IPS-18c (cell line): Measurements from ENCODE around the gene PCDHGA5.
"Not testable (repeated sequence)": the region's sequence is repeated elsewhere in the genome, so short reads cannot be mapped to it uniquely, and the experiment has no call there.

Experiments used
- H3K4me3 ChIP-seq: 2 replicates; pipeline ENCODE4 v1.7.0; 2013; ENCODE audit warnings: low read depth, mild to moderate bottlenecking, low read length, moderate library complexity; ENCODE audit not compliant: insufficient read depth
- H3K9me3 ChIP-seq: one replicate; pipeline ENCODE4 v1.6.1; 2013; ENCODE audit warnings: mild to moderate bottlenecking, low read length, moderate library complexity; ENCODE audit not compliant: control insufficient read depth, insufficient read depth

PCDHGA5 gene

DNA sequence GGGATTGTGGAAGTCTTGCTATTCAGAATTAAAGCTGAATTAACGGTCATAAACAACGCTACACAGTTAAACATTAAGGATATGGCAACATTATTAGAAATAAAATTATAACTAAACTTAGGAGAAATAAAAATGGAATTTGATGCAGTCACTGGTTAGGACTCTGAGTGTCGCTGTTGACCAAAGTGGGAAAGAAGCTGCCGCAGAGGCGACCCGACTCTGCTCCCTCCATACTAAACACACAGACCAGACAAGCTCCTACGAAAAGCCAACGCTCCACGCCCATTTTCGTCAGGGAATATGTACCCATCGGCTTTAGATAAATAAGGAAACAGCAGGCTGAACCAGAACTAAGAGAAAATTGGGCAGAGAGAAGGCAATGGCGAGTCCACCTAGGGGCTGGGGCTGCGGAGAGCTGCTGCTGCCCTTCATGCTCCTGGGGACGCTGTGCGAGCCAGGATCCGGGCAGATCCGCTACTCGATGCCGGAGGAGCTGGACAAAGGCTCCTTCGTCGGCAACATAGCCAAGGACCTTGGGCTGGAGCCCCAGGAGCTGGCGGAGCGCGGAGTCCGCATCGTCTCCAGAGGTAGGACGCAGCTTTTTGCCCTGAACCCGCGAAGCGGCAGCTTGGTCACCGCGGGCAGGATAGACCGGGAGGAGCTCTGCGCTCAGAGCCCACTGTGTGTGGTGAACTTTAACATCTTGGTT lies at the start of gene PCDHGA5:
Gene PCDHGA5 (plus strand): TSS at position 211 of the 709 bp plus-strand sequence. CDS start 169 bp downstream, at position 380.
- Histone ChIP-seq H3K9me3 (peaks cover 23% of the 10 kb centered on the region), H3K4me3 (0 out of 2 replicates have a peak within 1 kb of the TSS, but pooled peaks have one; percentile 9)

DNA sequence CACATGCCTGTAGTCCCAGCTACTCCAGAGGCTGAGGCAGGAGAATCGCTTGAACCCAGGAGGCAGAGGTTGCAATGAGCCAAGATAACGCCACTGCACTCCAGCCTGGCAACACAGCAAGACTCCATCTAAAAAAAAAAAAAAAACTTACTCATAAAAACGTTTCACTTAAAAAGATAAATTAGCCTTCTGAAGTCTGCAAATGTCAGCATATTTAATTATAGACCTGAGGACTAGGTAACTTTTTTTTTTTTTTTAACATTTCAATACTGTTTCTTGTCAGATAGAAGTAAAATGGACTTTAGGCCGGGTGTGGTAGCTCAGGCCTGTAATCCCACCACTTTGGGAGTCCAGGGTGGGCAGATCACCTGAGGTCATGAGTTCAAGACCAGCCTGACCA lies 47.0 kb upstream of the PCDHGA5 start:
- peaks cover 17% of the 10 kb centered on the region for H3K9me3 ChIP-seq
- not testable (repeated sequence) for H3K4me3 ChIP-seq

DNA sequence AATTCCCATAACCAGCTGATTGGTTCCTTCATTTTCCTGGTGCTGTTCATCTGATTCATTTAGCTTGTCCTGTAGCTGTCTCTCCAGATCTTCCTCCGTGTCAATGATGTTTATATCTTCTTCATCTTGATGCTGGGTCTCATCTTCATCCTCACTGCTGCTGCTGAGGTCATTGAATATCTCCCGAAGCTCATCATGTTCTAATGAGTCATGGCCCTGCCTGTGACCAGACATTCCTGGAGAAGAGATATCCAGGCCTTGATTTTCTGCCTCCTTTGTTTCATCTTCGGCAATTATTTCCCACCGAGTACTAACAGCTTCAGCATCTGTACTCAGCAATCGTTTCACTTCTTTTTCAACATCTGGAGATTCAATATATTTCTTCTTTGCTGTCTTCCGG lies 44.8 kb upstream of the PCDHGA5 start:
- H3K4me3 ChIP-seq: peak overlapping the region; percentile 86; the same call in 1 of the 2 replicates
- H3K9me3 ChIP-seq: peaks cover 17% of the 10 kb centered on the region

DNA sequence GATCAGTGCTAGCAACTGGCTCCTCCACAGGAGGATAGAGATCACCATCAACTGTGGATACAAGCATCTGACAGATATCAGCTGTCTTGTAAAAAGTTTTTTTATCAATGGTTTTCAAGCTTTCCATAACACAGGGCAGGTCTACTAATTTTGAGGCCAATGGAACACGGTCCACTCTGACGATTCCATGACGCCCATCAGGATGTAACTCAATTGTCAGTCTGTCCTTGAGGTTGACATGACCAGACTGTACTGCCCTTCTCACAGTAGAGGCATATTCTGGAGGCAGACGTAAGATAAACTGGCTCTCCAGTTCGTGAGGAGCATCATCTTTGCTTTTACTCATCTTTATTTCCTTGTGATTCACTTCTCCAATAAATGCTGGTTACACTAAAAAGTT lies 44.3 kb upstream of the PCDHGA5 start:
- H3K9me3 ChIP-seq: peaks cover 19% of the 10 kb centered on the region
- peak overlapping the region; percentile 86 for H3K4me3 ChIP-seq

DNA sequence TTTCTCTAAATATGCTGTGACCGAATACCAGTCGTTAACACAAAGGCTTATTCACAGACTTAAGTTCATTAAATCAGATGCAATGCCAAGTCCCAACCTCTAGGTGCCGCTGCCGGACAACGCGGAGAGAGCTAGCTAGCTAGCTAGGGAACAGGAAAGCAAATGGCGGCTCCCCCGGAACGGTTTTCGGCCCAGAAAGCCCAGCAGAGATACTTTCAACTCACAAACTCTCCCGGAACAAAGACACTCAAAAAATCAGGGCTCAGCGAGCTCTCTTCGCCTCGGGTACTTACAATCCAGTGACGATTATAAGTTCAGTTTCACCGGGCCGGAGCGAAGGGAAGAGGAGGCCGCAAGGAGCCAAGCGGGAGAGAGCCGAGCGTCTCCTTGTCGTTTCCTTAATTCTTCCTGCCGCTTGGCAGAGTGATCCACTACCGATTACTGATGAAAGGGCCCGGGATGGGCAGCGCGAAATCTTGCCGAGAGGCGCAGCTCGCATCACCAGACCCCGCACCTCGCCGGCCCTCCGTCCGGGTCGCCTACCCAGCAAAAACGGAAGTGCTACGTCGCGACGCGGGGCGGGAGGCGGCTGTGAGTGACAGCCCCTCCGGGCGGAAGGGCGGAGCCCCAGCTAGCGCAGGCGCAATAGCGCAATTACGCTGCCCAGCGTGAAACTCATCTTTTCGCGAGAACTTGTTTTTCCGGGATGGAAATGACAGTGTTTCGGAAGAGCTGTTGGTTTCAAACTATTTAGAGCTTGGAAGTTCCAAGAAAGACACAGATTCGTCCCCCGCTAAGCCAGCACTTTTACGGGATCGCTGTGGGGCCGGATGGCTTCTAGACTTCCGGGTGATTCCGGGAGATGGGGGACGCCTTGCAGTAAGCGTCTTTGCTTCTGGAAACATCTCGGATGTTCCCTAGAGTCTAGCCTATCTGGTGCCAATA lies 43.5 kb upstream of the PCDHGA5 start, which contains the start of gene TAF7:
Gene TAF7 (minus strand): TSS at position 560 of the 945 bp plus-strand sequence. CDS start 740 bp downstream, outside the sequence.
- peak within 1 kb of the TSS; percentile 86 for H3K4me3 ChIP-seq
- peaks cover 19% of the 10 kb centered on the region for H3K9me3 ChIP-seq

DNA sequence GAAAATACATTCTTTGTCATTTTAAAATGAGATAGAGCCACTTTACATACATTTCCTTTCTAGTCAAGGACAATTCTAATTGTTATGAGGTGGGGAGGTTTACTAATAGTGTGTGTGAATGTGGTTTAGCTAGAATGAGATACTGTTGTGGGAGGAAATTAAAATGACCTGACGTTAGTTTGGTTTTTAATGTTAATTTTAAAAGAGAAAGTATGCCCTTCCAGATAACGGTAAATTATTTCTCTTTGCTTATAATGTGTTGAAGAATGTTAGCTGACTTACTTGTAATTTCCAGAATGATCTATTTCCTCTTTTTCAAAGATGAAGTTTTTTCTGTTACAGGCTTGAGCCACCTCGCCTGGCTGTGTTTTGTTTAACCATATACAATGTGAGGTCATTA lies 41.7 kb upstream of the PCDHGA5 start:
- Histone ChIP-seq H3K4me3 (no peak overlapping the region), H3K9me3 (peaks cover 19% of the 10 kb centered on the region)

DNA sequence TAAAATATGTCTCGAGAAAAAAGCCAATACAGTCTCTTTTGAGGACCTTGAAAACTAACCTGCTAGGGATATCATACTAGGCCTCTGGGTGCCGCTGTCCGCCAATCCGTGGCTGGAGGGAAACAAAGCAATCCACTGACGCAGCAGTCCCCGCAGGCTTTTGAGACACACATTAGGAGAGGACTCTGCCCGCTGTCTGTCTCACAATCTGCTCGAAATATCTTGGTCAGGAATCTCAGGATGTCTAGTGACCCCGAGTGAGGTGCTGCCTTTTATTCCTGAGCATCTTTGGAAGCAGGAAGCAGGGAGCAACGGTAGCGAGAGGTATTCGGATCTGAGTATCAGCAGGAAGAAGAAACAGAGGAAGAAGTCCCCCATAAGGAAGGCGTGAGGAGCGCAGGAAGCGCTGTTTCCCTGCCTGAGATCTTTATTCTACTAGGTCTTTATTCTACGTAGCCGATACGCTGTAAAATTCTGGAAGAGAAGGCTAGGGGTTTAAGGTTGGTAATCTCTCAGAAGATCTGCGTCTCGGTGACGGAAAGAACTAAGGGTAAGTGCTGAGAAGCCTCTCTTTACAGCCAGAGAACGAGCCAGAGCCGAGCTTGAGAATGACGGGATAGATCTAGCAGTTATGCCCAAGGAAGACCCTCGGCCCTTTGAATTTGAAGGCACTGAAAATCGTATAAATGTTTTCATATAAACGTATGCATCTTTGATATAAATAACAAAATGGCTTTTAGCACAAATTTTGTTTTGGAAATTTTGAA lies 37.7 kb upstream of the PCDHGA5 start:
- Histone ChIP-seq H3K9me3 (peaks cover 3% of the 10 kb centered on the region), H3K4me3 (peak overlapping the region; percentile 26; the same call in 1 of the 2 replicates)

DNA sequence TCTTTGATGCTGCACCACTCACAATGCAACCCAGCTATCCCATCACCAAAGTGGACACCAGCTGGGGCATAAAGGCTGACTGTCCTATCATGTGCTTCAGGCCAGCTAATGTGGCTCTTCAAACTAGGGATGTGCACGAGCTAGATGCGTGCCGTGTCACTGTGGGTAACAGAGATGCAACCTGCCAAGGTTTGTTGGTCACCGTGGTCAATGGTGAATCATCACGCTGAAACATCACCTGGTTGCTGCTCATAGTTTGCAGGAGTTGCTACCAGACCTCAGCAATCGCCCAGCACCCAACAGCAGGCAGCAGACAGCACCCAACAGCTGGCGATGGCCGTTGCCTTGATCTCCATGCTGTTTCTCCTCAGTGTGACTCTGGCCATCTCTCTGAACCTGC lies 35.7 kb upstream of the PCDHGA5 start:
- H3K4me3 ChIP-seq: no peak overlapping the region
- peaks cover 6% of the 10 kb centered on the region for H3K9me3 ChIP-seq

DNA sequence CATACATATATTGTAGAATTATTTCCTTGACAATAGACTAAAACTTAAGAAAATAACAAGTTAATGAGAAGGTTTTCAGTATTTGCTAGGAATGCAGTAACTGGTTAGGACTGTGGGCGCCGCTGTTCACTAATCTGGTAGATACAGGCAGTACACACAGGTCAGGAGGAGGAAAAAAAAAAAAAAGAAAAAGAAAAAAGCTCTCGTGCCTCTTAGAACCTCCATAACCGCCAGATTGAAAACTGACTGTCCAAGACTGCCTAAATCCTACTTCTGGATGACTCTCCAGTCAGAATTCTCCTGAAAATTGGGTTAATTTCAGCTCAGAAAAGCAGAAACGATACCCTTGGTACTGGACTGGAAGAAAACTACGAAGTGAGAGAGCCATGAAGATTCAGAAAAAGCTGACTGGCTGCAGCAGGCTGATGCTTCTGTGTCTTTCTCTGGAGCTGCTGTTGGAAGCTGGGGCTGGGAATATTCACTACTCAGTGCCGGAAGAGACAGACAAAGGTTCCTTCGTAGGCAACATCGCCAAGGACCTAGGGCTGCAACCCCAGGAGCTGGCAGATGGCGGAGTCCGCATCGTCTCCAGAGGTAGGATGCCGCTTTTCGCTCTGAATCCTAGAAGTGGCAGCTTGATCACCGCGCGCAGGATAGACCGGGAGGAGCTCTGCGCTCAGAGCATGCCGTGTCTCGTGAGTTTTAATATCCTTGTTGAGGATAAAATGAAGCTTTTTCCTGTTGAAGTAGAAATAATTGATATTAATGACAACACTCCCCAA lies 33.5 kb upstream of the PCDHGA5 start, which contains the start of gene PCDHGA1:
Gene PCDHGA1 (plus strand): TSS at position 216 of the 782 bp plus-strand sequence.
- no peak within 1 kb of the TSS for H3K4me3 ChIP-seq
- peaks cover 4% of the 10 kb centered on the region for H3K9me3 ChIP-seq

DNA sequence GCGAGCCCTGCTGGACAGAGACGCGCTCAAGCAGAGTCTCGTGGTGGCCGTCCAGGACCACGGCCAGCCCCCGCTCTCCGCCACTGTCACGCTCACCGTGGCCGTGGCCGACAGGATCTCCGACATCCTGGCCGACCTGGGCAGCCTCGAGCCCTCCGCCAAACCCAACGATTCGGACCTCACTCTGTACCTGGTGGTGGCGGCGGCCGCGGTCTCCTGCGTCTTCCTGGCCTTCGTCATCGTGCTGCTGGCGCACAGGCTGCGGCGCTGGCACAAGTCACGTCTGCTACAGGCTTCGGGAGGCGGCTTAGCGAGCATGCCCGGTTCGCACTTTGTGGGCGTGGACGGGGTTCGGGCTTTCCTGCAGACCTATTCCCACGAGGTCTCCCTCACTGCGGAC lies 31.4 kb upstream of the PCDHGA5 start:
- not testable (repeated sequence) for H3K9me3 ChIP-seq, H3K4me3 ChIP-seq

DNA sequence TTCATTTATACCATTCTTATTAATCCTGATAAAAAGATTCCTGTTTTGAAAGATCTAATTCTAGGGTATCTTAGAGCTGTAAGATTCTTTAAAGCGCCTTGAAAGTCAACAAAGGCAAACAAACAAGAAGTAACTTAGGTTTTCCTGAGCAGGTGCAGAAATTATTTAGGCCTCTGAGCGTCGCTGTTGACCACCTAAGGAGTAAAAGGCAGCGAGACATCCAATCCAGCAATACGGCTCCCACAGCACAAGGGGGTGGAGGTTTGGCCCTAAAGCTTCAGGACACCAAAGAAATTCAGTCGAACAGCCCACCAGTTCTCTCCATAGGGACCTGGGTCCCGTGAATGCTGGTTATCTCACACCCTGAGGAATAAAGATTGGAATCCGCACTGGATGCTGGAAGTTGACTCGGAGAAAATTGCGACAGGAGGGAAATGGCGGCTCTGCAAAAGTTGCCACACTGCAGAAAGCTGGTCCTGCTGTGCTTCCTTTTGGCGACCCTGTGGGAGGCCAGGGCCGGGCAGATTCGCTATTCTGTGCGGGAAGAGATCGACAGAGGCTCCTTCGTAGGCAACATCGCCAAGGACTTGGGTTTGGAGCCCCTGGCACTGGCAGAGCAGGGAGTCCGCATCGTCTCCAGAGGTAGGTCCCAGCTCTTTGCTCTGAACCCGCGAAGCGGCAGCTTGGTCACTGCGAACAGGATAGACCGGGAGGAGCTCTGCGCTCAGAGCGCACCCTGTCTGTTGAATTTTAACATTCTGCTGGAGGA lies 25.2 kb upstream of the PCDHGA5 start, which contains the start of gene PCDHGA2:
Gene PCDHGA2 (plus strand): TSS at position 223 of the 769 bp plus-strand sequence.
- peak within 1 kb of the TSS; percentile 26; the same call in 1 of the 2 replicates for H3K4me3 ChIP-seq
- peaks cover 2% of the 10 kb centered on the region for H3K9me3 ChIP-seq

DNA sequence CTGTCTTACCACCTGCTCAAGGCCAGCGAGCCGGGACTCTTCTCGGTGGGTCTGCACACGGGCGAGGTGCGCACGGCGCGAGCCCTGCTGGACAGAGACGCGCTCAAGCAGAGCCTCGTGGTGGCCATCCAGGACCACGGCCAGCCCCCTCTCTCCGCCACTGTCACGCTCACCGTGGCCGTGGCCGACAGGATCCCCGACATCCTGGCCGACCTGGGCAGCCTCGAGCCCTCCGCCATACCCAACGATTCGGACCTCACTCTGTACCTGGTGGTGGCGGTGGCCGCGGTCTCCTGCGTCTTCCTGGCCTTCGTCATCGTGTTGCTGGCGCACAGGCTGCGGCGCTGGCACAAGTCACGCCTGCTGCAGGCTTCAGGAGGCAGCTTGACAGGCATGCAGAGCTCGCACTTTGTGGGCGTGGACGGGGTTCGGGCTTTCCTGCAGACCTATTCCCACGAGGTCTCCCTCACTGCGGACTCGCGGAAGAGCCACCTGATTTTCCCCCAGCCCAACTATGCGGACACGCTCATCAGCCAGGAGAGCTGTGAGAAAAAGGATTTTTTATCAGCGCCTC lies 23.1 kb upstream of the PCDHGA5 start:
- H3K4me3 ChIP-seq: not testable (repeated sequence)
- peaks cover 12% of the 10 kb centered on the region for H3K9me3 ChIP-seq

DNA sequence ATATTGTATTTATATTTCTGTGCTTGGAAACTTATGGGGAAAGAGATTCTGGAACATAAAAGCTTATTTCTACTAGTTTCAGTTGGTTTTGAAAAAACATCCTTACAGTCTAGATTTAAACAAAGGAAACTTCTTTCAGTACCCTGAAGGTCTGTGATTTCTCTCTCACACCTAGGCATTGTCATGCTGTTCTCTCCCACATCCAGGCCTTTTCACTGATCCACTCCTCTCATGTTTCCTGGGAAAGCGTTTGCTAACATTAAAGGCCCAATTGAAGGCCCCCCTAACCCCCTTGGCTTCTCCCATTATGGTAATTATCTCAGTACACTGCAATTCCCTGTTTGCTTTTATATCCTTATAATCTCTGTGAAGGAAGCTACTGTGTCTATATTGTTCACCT lies 21.2 kb upstream of the PCDHGA5 start:
- peaks cover 14% of the 10 kb centered on the region for H3K9me3 ChIP-seq
- H3K4me3 ChIP-seq: no peak overlapping the region

DNA sequence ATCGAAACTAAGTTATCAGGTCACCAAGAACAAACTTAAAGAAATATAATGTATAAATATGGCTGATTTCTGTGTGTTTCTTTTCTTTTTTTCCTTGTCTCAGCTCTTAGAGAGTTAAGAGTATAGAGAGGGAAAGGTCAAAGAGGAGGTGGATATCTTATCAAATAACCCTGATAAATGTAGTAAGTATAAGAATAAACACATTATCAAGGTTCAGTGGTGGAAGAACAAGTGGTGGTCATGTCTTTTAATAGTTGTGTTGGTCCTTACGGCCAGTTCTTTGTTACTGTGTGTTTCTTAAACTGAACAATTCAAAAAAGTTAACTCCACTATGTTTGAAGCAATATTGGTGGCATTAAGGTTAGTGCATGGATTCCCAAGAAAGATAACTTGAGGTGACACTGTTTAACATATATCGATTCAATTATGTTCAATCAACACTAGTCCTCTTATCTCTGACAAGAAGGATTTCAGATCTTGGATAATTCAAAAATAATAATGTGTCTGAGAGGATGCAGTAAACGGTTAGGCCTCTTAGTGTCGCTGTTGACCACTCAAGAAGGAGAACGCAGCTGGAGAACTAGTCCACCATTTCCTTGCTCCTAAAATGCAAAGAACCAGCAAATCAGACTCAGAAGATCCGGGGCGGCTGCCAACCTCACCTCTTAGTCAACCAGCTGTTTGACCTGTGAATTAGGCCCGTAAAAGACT lies 20.6 kb upstream of the PCDHGA5 start, which contains the start of gene PCDHGA3:
Gene PCDHGA3 (plus strand): TSS at position 588 of the 711 bp plus-strand sequence. CDS start 205 bp downstream, outside the sequence.
- peaks cover 14% of the 10 kb centered on the region for H3K9me3 ChIP-seq
- H3K4me3 ChIP-seq: peak within 1 kb of the TSS; percentile 42; the same call in 1 of the 2 replicates
